ENCODE measurements around the gene SEPHS1.

The SEPHS1 gene

GRCh38 chr10:13347500-13348156 lies 465 bp downstream of the SEPHS1 start:
- peaks cover 3% of the 10 kb centered on the region for H3K4me1 ChIP-seq (ENCODE audit: insufficient read depth, insufficient read length)
- peak overlapping the region; percentile 90 for H3K9ac ChIP-seq (ENCODE audit: insufficient read length, low read depth)
- no peak for DNase-seq (ENCODE audit: low read depth, low spot score)
- TF ChIP-seq SUZ12 (IDR thresholded peaks at IDR 0.05; ENCODE audit: extremely low read depth, insufficient read depth, insufficient read length), result no peak
- TF ChIP-seq ZNF274 (IDR thresholded peaks at IDR 0.05; ENCODE audit: low read depth, low read length), result no peak
- no peak for TF ChIP-seq YY1 (IDR thresholded peaks at IDR 0.05; ENCODE audit: insufficient read depth, insufficient read length)
- peak overlapping the region; percentile 71 for H3K4me3 ChIP-seq (ENCODE audit: insufficient read length, low read depth)
- H3K36me3 ChIP-seq (ENCODE audit: insufficient read depth, insufficient read length, low read length), result peaks cover 19% of the 10 kb centered on the region
- H3K27me3 ChIP-seq (ENCODE audit: insufficient read depth, insufficient read length), result no peaks in the 10 kb centered on the region
- no peaks in the 10 kb centered on the region for H3K9me3 ChIP-seq (ENCODE audit: insufficient read depth, low read length)

DNA sequence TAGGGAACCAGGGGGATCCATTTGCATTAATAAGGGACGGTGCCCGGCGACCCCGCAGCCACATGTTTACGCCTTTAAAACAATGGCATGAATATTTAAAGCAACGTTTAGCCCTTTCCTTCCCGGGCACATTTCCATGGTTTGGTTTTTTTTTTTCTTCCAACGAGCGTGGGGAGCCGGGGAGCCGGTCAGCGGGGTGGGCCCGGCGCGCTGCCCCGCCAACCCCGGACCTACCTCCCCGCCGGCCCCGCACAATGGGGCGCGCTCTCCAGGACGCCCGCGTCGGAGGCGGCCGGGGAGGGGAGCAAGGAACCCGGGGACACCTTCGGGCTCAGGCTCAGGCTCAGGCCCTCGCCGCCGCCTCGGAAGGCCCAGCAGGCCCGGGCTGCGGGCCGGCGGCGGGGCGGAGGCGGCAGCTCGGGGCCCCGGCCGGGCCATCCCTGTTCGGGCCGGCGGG lies 1.0 kb downstream of the SEPHS1 start:
- no peak for TF ChIP-seq SUZ12 (IDR thresholded peaks at IDR 0.05; ENCODE audit: extremely low read depth, insufficient read depth, insufficient read length)
- TF ChIP-seq ZNF274 (IDR thresholded peaks at IDR 0.05; ENCODE audit: low read depth, low read length), result no peak
- no peak for TF ChIP-seq YY1 (IDR thresholded peaks at IDR 0.05; ENCODE audit: insufficient read depth, insufficient read length)
- no peaks in the 10 kb centered on the region for H3K27me3 ChIP-seq (ENCODE audit: insufficient read depth, insufficient read length)
- no peaks in the 10 kb centered on the region for H3K9me3 ChIP-seq (ENCODE audit: insufficient read depth, low read length)
- peaks cover 23% of the 10 kb centered on the region for H3K36me3 ChIP-seq (ENCODE audit: insufficient read depth, insufficient read length, low read length)
- no peaks in the 10 kb centered on the region for H3K4me1 ChIP-seq (ENCODE audit: insufficient read depth, insufficient read length)
- DNase-seq (ENCODE audit: low read depth, low spot score), result peak; percentile 59
- peak overlapping the region; percentile 53 for H3K4me3 ChIP-seq (ENCODE audit: insufficient read length, low read depth)
- H3K9ac ChIP-seq (ENCODE audit: insufficient read length, low read depth), result peak overlapping the region; percentile 90

GRCh38 chr10:13346283-13347042 lies 1.6 kb downstream of the SEPHS1 start:
- Histone ChIP-seq H3K27me3 (ENCODE audit: insufficient read depth, insufficient read length) (no peaks in the 10 kb centered on the region), H3K4me3 (ENCODE audit: insufficient read length, low read depth) (peak overlapping the region; percentile 53), H3K9ac (ENCODE audit: insufficient read length, low read depth) (peak overlapping the region; percentile 90), H3K36me3 (ENCODE audit: insufficient read depth, insufficient read length, low read length) (peaks cover 23% of the 10 kb centered on the region), H3K4me1 (ENCODE audit: insufficient read depth, insufficient read length) (no peaks in the 10 kb centered on the region), H3K9me3 (ENCODE audit: insufficient read depth, low read length) (no peaks in the 10 kb centered on the region)
- TF ChIP-seq ZNF274 (IDR thresholded peaks at IDR 0.05; ENCODE audit: low read depth, low read length) (no peak), YY1 (IDR thresholded peaks at IDR 0.05; ENCODE audit: insufficient read depth, insufficient read length) (no peak), SUZ12 (IDR thresholded peaks at IDR 0.05; ENCODE audit: extremely low read depth, insufficient read depth, insufficient read length) (no peak)
- DNase-seq (ENCODE audit: low read depth, low spot score), result no peak

- no peak overlapping the region for H3K9ac ChIP-seq (ENCODE audit: insufficient read length, low read depth)
- no peak overlapping the region for H3K4me3 ChIP-seq (ENCODE audit: insufficient read length, low read depth)
- H3K9me3 ChIP-seq (ENCODE audit: insufficient read depth, low read length), result no peaks in the 10 kb centered on the region
- H3K27me3 ChIP-seq (ENCODE audit: insufficient read depth, insufficient read length), result no peaks in the 10 kb centered on the region
- H3K4me1 ChIP-seq (ENCODE audit: insufficient read depth, insufficient read length), result peaks cover 2% of the 10 kb centered on the region
- TF ChIP-seq SUZ12 (IDR thresholded peaks at IDR 0.05; ENCODE audit: extremely low read depth, insufficient read depth, insufficient read length) (no peak), ZNF274 (IDR thresholded peaks at IDR 0.05; ENCODE audit: low read depth, low read length) (no peak), YY1 (IDR thresholded peaks at IDR 0.05; ENCODE audit: insufficient read depth, insufficient read length) (no peak)
- peaks cover 75% of the 10 kb centered on the region for H3K36me3 ChIP-seq (ENCODE audit: insufficient read depth, insufficient read length, low read length)
- no peak for DNase-seq (ENCODE audit: low read depth, low spot score)
Observed at GRCh38 chr10:13340626-13341376, 7.3 kb downstream of the SEPHS1 start.

- TF ChIP-seq SUZ12 (IDR thresholded peaks at IDR 0.05; ENCODE audit: extremely low read depth, insufficient read depth, insufficient read length) (no peak), ZNF274 (IDR thresholded peaks at IDR 0.05; ENCODE audit: low read depth, low read length) (no peak), YY1 (IDR thresholded peaks at IDR 0.05; ENCODE audit: insufficient read depth, insufficient read length) (no peak)
- Histone ChIP-seq H3K9ac (ENCODE audit: insufficient read length, low read depth) (no peak overlapping the region), H3K9me3 (ENCODE audit: insufficient read depth, low read length) (no peaks in the 10 kb centered on the region), H3K36me3 (ENCODE audit: insufficient read depth, insufficient read length, low read length) (peaks cover 79% of the 10 kb centered on the region), H3K27me3 (ENCODE audit: insufficient read depth, insufficient read length) (no peaks in the 10 kb centered on the region), H3K4me1 (ENCODE audit: insufficient read depth, insufficient read length) (peaks cover 2% of the 10 kb centered on the region), H3K4me3 (ENCODE audit: insufficient read length, low read depth) (no peak overlapping the region)
- DNase-seq (ENCODE audit: low read depth, low spot score), result no peak
Observed at GRCh38 chr10:13340068-13340467, 8.0 kb downstream of the SEPHS1 start.

GRCh38 chr10:13338390-13339110 lies 9.5 kb downstream of the SEPHS1 start:
- peaks cover 2% of the 10 kb centered on the region for H3K4me1 ChIP-seq (ENCODE audit: insufficient read depth, insufficient read length)
- H3K27me3 ChIP-seq (ENCODE audit: insufficient read depth, insufficient read length), result no peaks in the 10 kb centered on the region
- DNase-seq (ENCODE audit: low read depth, low spot score), result no peak
- H3K9ac ChIP-seq (ENCODE audit: insufficient read length, low read depth), result no peak overlapping the region
- H3K9me3 ChIP-seq (ENCODE audit: insufficient read depth, low read length), result no peaks in the 10 kb centered on the region
- peaks cover 84% of the 10 kb centered on the region for H3K36me3 ChIP-seq (ENCODE audit: insufficient read depth, insufficient read length, low read length)
- H3K4me3 ChIP-seq (ENCODE audit: insufficient read length, low read depth), result no peak overlapping the region
- no peak for TF ChIP-seq SUZ12 (IDR thresholded peaks at IDR 0.05; ENCODE audit: extremely low read depth, insufficient read depth, insufficient read length)
- TF ChIP-seq YY1 (IDR thresholded peaks at IDR 0.05; ENCODE audit: insufficient read depth, insufficient read length), result no peak
- no peak for TF ChIP-seq ZNF274 (IDR thresholded peaks at IDR 0.05; ENCODE audit: low read depth, low read length)
